HepG2 (cell line): ENCODE data around the gene TEKTIP1. TPM values are rescaled to one million over a fixed set of nuclear protein-coding genes. Genes with fewer than 3 reads are reported as not detected.

ENCODE experiments used
- DNMT3B ChIP-seq: conservative IDR thresholded peaks from 2 replicates; pipeline ENCODE4 v1.6.1; 2016; ENCODE audit warnings: missing biosample characterization, control low read depth
- HOXA7 ChIP-seq: sonication (generic); formaldehyde crosslinking; IDR thresholded peaks from 2 replicates; pipeline ENCODE4 v1.8.1; 2022; ENCODE audit warnings: mild to moderate bottlenecking, missing genetic modification reagents, moderate library complexity
- IRX3 ChIP-seq: sonication (generic); formaldehyde crosslinking; IDR thresholded peaks from 2 replicates; pipeline ENCODE4 v1.8.1; 2023; ENCODE audit warnings: mild to moderate bottlenecking, low read depth, missing genetic modification reagents, borderline replicate concordance
- KDM6A ChIP-seq: IDR thresholded peaks from 2 replicates; pipeline ENCODE4 v1.6.1; 2016; ENCODE audit warnings: low read depth
- MAZ ChIP-seq, 2 experiments: sonication (generic) in 1 of 2; formaldehyde crosslinking in 1 of 2; IDR thresholded peaks; 2 replicates each; pipeline versions ENCODE4 v1.5.0 to v1.6.1; 2012 to 2020; ENCODE audit warnings: low read depth in 2 of 2, mild to moderate bottlenecking in 2 of 2, borderline replicate concordance in 1 of 2, improper control_type of control experiment in 1 of 2, low read length in 1 of 2, missing genetic modification reagents in 1 of 2, moderate library complexity in 1 of 2
- MXI1 ChIP-seq: IDR thresholded peaks from 3 replicates; pipeline ENCODE4 v1.6.1; 2012; ENCODE audit warnings: low read depth, low read length, inconsistent platforms, borderline replicate concordance
- POLR2AphosphoS2 ChIP-seq: IDR thresholded peaks from 2 replicates; pipeline ENCODE4 v1.6.1; 2011; ENCODE audit warnings: low read depth, low read length, improper control_type of control experiment
- RNF2 ChIP-seq: fragments of 450-650 bp; conservative IDR thresholded peaks from 2 replicates; pipeline ENCODE4 v1.6.1; 2016; ENCODE audit warnings: low read depth
- SAP130 ChIP-seq: IDR thresholded peaks from 2 replicates; pipeline ENCODE4 v1.6.1; 2016; ENCODE audit warnings: low read depth
- SMC3 ChIP-seq: IDR thresholded peaks from 2 replicates; pipeline ENCODE4 v1.6.1; 2011; ENCODE audit warnings: low read length, improper control_type of control experiment
- SP5 ChIP-seq: IDR thresholded peaks from 2 replicates; pipeline ENCODE4 v1.6.1; 2016; ENCODE audit warnings: low read depth, borderline replicate concordance
- TRIM22 ChIP-seq: fragments of 450-650 bp; IDR thresholded peaks from 2 replicates; pipeline ENCODE4 v1.6.1; 2017
- ZNF224 ChIP-seq: sonication (generic); formaldehyde crosslinking; IDR thresholded peaks from 2 replicates; pipeline ENCODE4 v1.5.0; 2020; ENCODE audit warnings: mild to moderate bottlenecking, missing genetic modification reagents
- ZNF225 ChIP-seq: sonication (generic); formaldehyde crosslinking; IDR thresholded peaks from 2 replicates; pipeline ENCODE4 v1.4.0; 2020; ENCODE audit warnings: mild to moderate bottlenecking, missing genetic modification reagents
- ZNF337 ChIP-seq: sonication (generic); formaldehyde crosslinking; IDR thresholded peaks from 2 replicates; pipeline ENCODE4 v1.5.1; 2020; ENCODE audit warnings: missing genetic modification reagents, low read depth, mild to moderate bottlenecking, borderline replicate concordance
- ZNF577 ChIP-seq: sonication (generic); formaldehyde crosslinking; IDR thresholded peaks from 2 replicates; pipeline ENCODE4 v1.4.0; 2020; ENCODE audit warnings: mild to moderate bottlenecking, low read depth, missing genetic modification reagents, borderline replicate concordance
- ZNF616 ChIP-seq: sonication (generic); formaldehyde crosslinking; IDR thresholded peaks from 2 replicates; pipeline ENCODE4 v1.5.0; 2020; ENCODE audit warnings: low read depth, mild to moderate bottlenecking, missing genetic modification reagents
- ZNF7 ChIP-seq: IDR thresholded peaks from 2 replicates; pipeline ENCODE4 v1.6.1; 2016; ENCODE audit warnings: missing biosample characterization, missing genetic modification reagents
- ZNF724P ChIP-seq: sonication (generic); formaldehyde crosslinking; IDR thresholded peaks from 2 replicates; pipeline ENCODE4 v1.8.0; 2022; ENCODE audit warnings: missing genetic modification reagents, borderline replicate concordance
- ZNF747 ChIP-seq: sonication (generic); formaldehyde crosslinking; IDR thresholded peaks from 2 replicates; pipeline ENCODE4 v1.8.1; 2023; ENCODE audit warnings: missing genetic modification reagents, mild to moderate bottlenecking, borderline replicate concordance
- ZSCAN30 ChIP-seq: sonication (generic); formaldehyde crosslinking; IDR thresholded peaks from 2 replicates; pipeline ENCODE4 v1.5.0; 2020; ENCODE audit warnings: mild to moderate bottlenecking, missing genetic modification reagents
- polyA plus RNA-seq, 8 experiments: library from polyadenylated mRNA; depleted of rRNA in 3 of 8; stranded (reverse) in 7 of 8; unstranded in 1 of 8; fragments of >200 nt; fragmentation: Illumina TruSeq in 4 of 8; extraction: Trizol in 4 of 8; gene quantifications; 2 replicates each; pipeline versions ENCODE4 v1.2.1 to v1.2.3, GENCODE V29; 2011 to 2016; ENCODE audit warnings: low read depth in 4 of 8, missing spikeins in 1 of 8, mixed read lengths in 1 of 8; ENCODE audit not compliant: insufficient read depth in 1 of 8
- total RNA-seq, 5 experiments: library from RNA; depleted of rRNA; stranded (reverse); fragments of >200 nt; fragmentation: Illumina TruSeq; extraction: Trizol; gene quantifications; 2 replicates each; pipeline ENCODE4 v1.2.3, GENCODE V29; 2016; ENCODE audit warnings: low read depth in 1 of 5
- TF ChIP-seq, protein P1 (sequence below): sonication (generic); formaldehyde crosslinking; IDR thresholded peaks from 2 replicates; pipeline ENCODE4 v1.5.1; 2020; ENCODE audit warnings: mild to moderate bottlenecking, missing genetic modification reagents

The TEKTIP1 gene
- total and polyA plus RNA-seq, 2 of the 13 experiments (the other 11 are each of a cell fraction or from before 2014, with no cell fraction given), result not detected

GRCh38 chr19:3507371-3508120 is 31.4 kb upstream of the TEKTIP1 start (continued):
- no peak for TF ChIP-seq DNMT3B (CRISPR knock-in tag)
- no peak for TF ChIP-seq ZNF577
- no peak for TF ChIP-seq ZSCAN30 (CRISPR knock-in tag)
- TF ChIP-seq ZNF724P (CRISPR knock-in tag), result no peak
- TF ChIP-seq ZNF7 (CRISPR knock-in tag), result no peak
- TF ChIP-seq SMC3, result no peak
- TF ChIP-seq IRX3, result no peak
- TF ChIP-seq ZNF224, result no peak
- no peak for TF ChIP-seq ZNF225 (CRISPR knock-in tag)
- TF ChIP-seq SP5 (CRISPR knock-in tag), result peak; percentile 35; the same call in 1 of the 2 replicates
- no peak; the same call in 2 of the 3 replicates for TF ChIP-seq MXI1
- TF ChIP-seq ZNF616 (CRISPR knock-in tag), result no peak
- TF ChIP-seq ZNF747 (CRISPR knock-in tag), result no peak
- no peak for TF ChIP-seq RNF2
- peak; percentile 70 for TF ChIP-seq SAP130 (CRISPR knock-in tag)
- TF ChIP-seq ZNF337 (CRISPR knock-in tag), result no peak
- TF ChIP-seq KDM6A (CRISPR knock-in tag), result 0 out of 2 replicates have a peak, but pooled peaks have one; percentile 37
- TF ChIP-seq MAZ (IDR thresholded peaks at IDR 0.05; ENCODE audit: borderline replicate concordance, low read depth, low read length), result peak; percentile 77; the same call in 1 of the 2 replicates
- peak; percentile 57; the same call in 1 of the 2 replicates for TF ChIP-seq MAZ (CRISPR knock-in tag; IDR thresholded peaks at IDR 0.05; ENCODE audit: low read depth)
- TF ChIP-seq TRIM22, result no peak
- TF ChIP-seq, protein P1, sequence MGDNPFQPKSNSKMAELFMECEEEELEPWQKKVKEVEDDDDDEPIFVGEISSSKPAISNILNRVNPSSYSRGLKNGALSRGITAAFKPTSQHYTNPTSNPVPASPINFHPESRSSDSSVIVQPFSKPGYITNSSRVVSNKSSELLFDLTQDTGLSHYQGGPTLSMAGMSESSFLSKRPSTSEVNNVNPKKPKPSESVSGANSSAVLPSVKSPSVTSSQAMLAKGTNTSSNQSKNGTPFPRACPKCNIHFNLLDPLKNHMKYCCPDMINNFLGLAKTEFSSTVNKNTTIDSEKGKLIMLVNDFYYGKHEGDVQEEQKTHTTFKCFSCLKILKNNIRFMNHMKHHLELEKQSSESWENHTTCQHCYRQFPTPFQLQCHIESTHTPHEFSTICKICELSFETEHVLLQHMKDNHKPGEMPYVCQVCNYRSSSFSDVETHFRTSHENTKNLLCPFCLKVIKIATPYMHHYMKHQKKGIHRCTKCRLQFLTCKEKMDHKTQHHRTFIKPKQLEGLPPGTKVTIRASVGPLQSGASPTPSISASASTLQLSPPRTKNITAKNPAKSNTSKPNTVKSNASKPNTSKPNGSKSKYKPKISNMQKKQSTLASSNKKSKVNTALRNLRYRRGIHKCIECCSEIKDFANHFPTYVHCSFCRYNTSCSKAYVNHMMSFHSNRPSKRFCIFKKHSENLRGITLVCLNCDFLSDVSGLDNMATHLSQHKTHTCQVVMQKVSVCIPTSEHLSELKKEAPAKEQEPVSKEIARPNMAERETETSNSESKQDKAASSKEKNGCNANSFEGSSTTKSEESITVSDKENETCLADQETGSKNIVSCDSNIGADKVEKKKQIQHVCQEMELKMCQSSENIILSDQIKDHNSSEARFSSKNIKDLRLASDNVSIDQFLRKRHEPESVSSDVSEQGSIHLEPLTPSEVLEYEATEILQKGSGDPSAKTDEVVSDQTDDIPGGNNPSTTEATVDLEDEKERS (CRISPR knock-in tag), result no peak
- TF ChIP-seq HOXA7 (CRISPR knock-in tag), result no peak
- TF ChIP-seq POLR2AphosphoS2, result no peak
